Measurements from ENCODE around the gene FGF21.
"Not testable (repeated sequence)": the region's sequence is repeated elsewhere in the genome, so short reads cannot be mapped to it uniquely, and the experiment has no call there.

Gene FGF21, protein sequence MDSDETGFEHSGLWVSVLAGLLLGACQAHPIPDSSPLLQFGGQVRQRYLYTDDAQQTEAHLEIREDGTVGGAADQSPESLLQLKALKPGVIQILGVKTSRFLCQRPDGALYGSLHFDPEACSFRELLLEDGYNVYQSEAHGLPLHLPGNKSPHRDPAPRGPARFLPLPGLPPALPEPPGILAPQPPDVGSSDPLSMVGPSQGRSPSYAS

DNA sequence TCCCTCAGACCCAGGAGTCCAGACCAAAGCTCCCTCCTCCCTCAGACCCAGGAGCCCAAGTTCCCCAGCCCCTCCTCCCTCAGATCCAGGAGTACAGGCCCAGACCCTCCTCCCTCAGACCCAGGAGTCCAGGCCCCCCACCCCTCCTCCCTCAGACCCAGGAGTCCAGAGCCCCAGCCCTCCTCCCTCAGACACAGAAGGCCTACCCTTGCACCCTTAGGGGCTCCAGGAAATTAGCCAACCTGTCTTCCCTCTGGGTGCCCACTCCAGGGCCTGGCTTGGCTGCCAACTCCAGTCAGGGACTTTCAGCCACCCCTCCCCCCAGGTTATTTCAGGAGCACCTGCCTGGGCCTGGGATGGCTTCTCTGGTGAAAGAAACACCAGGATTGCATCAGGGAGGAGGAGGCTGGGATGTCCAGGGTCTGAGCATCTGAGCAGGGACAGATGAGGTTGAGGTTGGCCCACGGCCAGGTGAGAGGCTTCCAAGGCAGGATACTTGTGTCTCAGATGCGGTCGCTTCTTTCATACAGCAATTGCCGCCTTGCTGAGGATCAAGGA lies at the start of gene FGF21:
Gene FGF21, plus strand, starts transcription at position 441 of the 558 bp plus-strand sequence. CDS start 713 bp downstream, outside the sequence.
- DNase-seq = no peak

DNA sequence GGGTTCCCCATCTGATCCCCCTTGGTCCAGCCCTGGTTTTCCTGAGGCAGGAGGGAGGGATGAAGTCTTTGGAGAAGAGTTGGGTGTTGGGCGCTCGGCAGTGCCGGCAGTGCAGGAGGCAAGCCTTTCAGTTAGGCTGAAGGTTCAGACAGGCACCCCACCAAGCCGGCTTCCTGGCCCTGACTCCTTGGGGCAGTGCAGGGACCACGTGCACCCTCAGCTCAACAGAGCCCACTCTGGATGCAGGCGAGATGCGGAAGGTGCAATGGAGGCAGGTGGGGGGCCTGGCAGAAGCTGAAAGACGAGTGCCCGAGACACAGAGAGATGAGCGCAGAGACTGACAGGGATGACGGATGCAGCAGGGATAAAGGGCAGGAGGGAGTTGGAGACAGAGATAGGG lies 46.9 kb upstream of the FGF21 start:
- no peak for DNase-seq

DNA sequence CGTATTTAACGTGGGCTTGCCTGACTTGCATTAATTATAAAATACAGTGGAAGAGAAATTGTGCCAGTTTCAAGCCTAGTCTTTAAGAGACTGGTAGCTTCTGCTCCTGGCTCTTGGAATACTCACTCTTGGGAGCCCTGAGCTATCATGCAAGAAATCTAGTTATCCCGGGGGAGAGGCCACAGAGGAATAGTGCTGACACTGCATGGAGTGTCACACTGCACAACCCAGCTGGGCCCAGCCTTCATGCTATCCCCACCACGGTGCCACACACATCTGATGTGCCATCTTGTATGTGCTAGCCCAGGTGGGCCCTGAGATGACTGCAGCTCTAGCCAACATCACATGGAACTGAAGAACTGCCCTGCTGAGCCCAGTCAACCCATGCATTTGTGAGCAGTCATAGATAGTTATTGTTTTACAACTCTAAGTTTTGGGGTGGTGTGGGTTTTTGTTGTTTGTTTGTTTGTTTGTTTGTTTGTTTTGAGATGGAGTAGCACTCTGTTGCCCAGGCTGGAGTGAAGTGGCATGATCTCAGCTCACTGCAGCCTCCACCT lies 44.1 kb upstream of the FGF21 start:
- no peak for DNase-seq

DNA sequence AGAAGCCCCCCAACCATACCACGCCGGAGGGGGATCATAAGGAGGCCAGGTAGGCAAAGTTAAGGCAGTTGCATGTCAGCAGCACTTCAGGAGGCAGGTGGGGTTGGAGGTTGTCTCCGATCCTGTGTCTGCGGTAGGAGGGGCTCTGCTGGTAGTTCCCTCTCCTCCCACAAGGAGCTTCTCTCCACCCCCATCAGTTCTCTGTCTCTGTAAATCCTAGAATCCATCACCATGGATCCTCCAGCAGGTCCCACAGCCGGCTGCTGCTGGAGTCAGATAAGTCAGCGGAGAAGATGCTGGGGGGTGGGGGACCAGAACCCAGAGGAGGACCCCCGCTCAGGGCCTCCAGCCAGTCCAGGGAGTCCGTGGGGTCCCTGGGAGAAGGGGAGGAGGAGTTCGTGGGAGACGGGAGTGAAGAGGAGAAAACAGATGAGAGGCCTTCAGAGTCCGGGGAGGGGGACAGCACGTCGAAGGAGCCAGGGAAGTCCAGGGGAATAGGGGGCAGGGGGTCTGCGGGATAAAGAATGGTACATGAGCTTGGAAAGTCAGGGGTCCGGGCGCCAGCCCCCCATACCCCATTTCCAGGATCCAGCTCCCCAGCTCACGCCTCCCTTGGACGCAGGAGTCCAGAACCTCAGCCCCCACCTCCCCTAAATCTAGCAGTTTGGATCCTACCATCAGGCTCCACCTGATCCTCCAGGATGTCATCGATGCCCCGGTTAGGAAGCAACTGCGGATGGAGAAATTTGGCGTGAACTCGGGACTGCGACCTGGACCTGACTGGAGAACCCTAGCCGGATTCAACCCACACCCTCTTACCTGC lies 42.1 kb upstream of the FGF21 start:
- no peak for DNase-seq

DNA sequence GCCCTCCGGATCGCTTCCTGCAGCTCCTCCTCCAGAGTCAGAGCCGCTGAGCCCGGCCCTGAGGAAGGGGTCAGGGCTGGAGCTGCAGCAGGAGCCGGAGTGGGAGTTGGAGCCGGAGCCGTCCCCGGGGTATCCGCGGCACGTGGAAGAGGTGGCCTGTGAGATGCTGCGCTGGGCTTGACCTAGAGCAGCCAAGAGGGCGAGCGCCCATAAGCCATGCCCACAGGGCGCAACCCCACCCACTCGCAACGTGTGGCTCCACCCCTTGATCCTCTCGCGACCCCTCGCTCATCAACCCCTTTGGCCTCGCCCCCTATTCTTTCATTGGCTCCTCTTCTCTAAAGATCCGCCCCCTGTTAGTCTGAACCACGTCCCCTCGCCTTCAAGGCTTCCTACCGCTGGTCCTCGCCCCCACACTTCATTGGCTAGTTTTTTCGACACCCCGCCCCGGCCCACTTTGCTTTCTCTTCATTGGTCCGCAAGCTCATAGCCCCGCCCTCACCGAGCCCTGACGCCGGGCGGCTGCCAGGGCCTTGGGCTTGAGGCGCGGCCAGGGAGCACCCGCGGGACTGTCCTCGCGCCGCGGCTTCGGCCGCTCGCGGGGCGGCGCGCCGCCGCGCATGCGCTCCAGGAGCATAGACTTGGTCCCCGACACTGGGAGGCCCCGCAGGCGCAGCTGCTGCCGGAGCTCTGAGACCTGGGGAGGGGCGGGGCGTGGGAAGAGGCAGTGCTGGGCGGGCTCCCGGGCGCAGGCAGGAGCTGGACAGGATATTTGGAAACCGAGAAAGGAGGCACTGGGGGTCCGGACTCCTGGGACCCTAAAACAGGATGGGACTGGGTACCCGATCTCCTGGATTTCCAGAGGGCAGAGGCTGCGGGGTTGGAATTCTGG lies 41.2 kb upstream of the FGF21 start:
- DNase-seq = peak; percentile 96

DNA sequence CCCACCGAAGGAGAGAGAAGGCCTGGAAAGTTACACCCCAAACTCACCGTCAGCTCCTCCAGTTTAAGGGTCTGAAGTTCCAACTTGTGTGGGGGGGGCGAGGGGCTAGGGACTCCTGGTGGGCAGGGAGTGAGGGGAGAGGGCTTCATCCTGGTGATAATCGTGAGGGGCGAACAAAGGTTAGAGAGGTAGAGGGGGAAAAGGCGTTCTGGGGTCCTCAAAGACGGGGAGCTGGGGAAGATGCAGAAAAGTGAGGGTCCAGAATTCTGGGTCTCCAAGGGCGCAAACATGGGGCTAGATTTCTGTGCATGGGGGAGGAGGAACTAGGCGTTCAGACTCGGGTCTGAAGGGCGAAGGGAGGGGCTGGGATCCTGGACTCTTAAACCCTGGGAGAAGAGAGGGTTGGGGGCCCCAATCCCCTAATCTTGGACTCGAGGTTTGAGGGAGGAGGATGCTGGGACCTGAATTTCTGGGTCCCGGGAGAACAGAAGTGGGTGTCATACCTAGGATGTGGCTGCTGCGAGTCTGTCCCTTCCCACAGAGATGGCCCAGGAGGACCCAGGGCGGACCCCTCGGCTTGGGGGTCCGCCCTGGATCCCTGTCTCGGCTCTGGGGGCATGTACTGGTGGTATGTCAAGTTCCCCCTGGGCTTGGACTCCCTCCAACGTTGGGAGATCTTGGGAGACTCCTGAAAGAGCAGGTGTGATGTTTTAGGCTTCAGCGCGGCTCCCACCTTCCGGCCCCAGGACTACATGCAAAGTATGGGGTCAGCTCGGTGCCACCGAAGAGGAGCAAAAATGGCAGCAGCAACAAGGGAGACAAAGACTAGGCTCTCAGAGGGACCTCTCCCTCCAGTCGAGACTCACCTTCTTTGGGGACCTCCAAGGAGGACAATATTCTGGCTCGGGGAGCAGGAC lies 40.3 kb upstream of the FGF21 start:
- DNase-seq = no peak

DNA sequence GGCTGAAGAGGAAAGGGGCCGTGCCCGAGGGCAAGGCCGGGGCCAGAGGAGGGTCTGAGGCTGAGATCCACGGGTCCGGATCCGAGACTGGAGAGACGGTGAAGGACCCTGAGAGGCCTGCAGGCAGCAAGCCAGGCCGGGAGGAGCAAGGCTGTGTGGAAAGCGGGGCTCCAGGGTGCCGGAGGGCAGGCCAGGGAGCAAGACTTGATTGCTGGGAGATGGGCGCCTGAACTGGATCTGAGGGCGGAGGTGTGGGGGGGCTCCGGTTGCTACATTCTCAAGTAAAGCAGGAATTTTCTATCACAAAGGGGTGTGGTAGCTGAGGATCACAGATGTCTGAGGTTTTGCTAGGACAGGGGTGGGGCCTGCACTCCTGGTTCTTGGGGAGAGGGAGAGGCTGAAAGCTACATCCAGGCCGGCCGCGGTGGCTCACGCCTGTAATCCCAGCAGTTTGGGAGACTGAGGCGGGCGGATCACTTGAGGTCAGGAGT lies 39.6 kb upstream of the FGF21 start:
- no peak for DNase-seq

DNA sequence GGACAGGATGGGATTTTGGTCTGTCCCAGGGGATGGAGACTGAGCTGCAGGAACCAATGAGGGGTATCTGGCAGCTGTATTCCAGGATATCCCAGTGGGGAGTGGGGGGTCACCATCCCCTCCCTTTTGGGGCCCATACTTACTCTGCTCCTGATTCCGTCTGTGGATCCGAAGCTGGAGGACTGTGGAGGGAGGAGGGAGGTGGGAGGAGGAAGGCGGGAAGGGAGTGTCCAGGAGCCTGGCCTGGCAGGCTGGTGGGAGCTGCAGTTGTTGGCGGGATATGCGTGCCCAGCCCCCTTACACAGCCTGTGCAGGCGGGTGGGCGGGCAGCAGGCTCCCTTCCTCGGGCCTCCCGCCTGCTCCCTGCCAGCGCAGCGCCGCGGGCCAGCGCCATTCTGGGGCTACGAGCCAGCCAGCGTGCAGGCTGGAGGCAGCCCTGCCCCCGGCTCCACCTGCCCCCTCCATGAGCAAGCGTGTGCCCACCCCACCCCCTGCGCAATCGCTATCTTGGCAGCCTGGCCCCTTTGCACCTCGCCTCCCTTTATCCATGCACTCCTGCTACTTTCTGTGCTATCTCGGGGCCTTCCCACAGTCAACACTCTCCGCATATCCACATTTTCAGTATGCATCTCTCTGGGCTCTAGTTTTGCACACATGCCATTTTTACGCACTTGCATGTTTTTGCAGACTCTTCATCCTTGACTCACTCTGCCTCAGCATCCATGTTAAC lies 38.6 kb upstream of the FGF21 start:
- DNase-seq = no peak

DNA sequence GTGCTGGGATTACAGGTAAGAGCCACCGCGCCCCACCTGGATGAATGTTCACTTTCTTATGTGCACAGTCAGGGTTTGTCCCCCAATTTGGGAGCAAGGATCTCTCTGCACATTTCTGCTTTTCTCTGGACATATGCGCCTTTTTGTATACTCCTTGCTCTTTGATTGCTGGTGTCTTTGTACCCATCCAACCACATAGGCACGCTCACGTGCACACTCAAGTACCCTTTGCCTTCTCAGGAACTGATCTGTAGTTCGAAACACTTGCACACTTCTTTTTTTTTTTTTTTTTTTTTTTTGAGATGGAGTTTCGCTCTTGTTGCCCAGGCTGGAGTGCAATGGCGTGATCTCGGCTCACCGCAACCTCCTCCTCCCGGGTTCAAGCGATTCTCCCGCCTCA lies 37.2 kb upstream of the FGF21 start:
- DNase-seq = not testable (repeated sequence)

DNA sequence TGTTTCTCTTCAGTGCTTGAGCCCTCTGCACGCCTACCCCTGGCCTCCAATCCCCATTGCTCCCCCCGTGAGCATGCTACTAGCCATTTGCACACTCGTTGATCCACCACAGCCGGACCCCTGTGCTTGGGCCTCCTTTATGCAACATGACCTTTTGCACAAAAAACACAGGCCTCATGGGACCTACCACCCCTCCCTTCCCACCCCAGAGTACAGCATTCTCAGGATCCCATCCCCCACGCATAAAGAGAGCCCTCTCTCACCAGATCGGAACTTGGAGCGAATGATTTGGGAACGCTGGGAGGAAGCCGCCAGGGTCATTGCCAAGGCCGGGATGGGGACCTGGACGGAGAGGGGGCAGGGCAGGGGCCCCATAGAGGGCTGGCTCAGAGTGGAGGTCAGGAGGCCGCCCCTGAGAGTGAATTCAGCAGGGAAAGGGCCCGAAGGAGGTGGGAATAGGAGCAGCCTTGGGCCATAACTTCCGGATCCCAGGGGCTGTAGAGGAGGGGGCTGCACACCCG lies 36.6 kb upstream of the FGF21 start:
- DNase-seq = no peak

DNA sequence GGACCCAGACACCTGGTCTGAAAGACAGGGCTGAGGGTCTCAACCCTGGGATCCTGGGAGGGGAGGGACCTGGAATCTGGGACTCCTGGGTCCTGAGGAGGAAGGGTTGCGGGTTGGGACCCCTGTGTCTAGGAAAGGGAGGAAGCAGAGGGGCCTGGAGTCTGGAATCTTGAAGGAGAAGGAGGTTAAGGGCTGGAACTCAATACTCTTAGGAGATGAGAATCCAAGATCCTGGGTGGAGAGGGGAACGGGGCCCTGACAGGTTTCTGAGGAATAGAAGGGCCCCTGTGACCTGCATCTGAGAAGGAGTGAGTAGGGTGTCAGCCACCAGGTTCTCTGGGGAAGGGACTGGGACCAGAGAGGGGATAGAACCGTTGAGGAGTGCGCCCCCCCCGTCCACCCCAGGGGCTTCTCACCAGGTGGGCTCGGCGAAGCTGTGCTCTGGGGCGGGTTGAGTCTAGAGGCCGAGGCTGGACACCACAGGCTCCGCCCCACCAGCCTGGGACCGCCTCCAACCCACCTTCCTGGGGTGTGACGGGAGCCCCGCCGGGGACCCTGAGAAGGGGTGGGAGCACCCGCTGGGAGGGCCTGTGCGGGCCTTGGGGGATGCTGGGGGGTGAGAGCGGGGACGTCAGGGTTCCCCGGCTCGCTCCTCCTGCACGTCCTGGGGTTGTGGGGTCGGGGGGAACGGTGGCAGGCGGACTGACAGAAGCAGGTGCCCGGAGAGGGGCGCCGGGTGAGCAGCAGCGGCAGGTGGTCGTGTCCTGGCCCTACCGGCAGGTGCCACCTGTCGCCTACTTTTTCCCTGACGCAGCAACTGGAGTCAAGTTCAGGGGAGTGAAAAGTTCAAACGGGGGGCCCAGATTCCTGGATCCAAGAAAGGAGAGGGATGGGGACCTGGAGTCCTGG lies 35.8 kb upstream of the FGF21 start, which contains the start of gene MAMSTR:
Gene MAMSTR, minus strand, starts transcription at position 463 of the 909 bp plus-strand sequence. CDS start 694 bp downstream, outside the sequence.
- no peak for DNase-seq

DNA sequence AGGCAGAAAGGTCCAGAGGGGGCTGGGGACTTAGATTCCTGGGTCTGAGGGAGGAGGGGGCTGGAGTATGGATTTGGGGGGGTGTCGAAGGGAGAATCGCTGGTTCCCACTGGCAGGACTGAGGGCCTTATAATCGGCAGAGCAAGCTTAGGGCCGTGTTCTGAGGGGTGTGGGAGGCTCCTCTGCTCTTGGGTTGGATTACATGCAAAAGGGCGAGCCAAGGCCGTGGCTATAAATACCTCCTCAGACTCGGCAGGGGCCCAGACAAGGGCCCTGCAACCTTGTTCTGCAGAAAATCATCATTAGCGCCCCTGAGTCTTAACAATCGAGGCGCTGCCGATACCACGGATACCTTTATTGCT lies 35.1 kb upstream of the FGF21 start:
- no peak for DNase-seq

DNA sequence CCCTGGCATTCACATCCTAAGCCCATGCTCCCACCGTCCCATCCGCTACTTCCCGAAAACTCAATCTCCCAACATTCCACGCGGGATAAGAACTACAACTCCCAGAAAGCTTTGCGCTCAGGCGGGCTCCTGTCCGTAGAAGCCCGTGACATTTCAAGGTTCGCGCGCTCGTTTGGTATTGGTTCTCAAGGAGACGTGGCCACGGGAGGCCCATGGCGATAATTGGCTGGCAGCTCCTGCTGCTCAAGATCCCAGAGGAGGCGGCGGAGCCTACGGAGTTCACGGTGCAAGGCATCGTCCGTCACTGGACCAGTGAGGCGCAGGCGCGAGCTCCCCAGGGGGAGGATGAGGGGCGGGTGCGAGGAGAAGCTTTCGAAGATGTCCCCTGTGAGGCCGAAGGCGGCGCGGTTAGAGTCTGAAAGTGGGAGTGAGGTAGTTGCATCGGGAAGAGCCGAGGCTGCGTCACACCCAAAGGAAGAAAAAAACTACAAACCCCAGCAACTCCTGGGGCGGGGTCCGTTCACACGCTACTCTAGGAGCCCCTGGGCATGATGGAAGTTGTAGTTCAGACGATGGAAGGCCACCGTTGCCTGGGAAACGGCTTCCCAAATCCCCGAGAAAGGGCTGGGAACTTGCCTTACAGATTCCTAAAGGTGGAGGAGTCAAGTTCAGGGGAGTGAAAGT lies 34.6 kb upstream of the FGF21 start:
- DNase-seq = peak; percentile 96

DNA sequence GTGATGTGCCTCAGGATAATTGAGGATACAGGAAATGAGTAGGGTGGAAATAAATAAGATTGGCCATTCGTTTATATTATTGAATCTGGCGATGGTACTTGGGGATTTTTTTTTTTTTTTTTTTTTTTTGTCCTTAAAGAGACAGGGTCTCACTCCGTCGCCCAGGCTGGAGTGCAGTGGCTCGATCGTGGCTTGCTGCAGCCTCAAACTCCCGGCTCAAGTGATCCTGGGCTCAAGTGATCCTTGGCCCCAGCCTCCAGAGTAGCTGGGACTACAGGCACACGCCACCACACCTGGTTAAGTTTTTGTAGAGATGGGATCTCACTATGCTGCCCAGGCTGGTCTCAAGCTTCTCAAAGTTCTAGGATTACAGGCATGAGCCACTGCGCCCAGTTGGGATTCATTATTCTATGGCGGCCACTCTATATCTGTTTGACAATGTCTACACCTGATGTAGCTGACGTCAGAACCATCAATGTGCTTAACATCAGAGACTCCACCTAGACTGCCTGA lies 33.1 kb upstream of the FGF21 start:
- DNase-seq = no peak

DNA sequence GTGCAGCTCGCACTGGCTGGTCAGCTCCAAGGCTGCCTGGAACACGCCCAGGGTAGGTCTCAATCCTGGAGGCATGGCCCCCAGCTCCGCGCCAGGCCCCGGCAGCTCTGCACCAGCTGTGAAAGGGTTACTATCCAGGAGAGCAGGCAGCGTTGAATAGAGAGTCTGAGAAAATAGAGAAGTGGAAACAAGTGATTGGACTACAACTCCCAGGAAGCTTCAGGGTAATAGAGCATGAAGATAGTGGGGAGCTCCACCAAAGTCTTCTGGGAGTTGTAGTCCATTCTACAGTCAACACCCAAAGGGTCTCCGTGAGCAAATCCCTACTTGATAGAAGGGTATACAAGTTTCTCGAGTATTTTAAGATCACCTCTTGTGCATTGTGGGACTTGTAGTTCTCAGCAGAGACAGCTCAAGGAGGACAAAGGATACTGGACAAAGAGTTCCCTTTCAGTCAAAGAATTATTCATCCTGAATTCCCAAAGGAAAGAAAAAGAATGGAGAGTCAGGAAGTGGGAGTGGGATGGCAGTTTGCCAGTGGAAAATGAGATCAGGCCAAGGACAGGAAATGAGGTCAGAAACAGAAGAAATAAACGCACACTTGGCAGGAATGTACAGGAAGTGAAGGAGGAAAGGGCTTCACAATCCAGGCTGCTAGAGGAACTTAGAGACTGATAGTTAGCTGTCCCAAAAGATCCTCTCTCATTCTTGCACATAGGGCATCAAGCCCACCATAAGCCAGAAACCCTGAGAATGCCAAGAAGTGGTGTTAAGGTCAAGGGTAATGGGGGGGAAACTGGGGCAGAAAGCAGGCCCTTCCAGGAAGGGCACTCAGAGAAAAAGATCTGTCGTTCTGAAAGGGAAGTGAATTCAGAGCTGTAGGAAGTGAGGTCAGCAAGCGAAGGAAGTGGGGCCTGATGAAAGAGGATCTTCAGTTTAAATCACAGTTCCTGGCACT lies 30.2 kb upstream of the FGF21 start:
- DNase-seq = no peak

DNA sequence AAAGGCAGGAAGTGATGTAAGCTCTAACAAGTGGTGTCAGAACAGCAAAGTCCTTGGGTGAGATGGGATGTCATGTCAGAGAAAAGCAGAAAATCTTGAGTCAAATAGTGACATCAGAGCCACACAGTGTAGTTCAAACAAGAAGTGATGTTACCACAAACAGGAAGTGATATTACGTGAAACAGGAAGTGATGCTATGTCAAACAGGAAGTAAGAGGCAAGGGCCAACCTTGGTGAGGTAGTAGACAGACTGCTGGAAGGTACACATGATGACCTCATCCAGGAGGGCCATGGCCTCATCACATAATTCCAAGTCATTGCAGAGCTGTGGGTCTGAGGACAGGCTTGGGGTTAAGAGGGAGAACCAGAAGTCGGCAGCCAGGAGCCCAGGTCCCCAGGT lies 28.8 kb upstream of the FGF21 start:
- DNase-seq = no peak
